Activated naive CD4-positive, alpha-beta T cell treated with Interleukin-2 at 50 U/mL for 16 hours (primary cell): ENCODE data around the gene ETF1.

ENCODE experiments used
- DNase-seq: peaks from one replicate; pipeline ENCODE4 v3.0.0-alpha.2; 2020

ETF1 gene

GRCh38 chr5:138560971-138561370 lies 17.9 kb upstream of the ETF1 start:
- no peak for DNase-seq

GRCh38 chr5:138559937-138560336 lies 16.9 kb upstream of the ETF1 start:
- DNase-seq = no peak

DNA sequence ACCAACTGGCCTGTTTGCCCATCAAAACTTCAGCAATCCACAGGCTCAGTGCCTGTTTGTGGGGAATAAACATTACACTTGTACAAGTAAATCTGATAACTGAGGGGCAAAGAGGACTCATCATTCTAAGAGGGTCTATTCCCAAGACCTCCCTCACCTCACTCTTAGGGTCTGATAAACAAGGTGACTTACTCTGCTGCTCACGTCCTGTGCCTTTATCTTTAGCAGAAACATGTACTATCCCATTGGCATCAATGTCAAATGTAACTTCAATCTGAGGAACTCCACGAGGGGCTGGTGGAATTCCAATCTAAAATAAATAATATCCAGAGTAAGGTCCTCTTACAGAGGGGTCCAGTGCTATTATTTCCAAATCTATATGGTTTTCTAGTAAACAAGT lies 14.6 kb upstream of the ETF1 start:
- no peak for DNase-seq

DNA sequence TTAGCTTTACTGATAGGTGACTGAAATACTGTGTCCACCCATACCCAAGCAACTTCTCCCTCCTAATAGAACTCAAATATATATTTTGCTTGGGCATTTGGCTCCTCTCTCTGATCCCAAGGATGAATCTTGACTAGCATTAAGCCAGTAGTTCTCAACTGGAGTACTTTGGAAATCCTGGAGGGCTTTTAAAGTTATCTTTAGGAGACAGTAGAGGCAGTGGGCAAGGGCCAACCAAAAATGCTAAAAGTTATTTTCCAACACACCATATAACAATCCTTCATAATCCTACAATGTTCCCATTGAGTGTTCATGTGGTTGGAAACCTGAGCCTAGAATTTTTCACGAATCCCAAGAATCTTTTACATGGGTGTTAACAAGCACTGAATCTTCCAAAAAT lies 11.1 kb upstream of the ETF1 start:
- no peak for DNase-seq

DNA sequence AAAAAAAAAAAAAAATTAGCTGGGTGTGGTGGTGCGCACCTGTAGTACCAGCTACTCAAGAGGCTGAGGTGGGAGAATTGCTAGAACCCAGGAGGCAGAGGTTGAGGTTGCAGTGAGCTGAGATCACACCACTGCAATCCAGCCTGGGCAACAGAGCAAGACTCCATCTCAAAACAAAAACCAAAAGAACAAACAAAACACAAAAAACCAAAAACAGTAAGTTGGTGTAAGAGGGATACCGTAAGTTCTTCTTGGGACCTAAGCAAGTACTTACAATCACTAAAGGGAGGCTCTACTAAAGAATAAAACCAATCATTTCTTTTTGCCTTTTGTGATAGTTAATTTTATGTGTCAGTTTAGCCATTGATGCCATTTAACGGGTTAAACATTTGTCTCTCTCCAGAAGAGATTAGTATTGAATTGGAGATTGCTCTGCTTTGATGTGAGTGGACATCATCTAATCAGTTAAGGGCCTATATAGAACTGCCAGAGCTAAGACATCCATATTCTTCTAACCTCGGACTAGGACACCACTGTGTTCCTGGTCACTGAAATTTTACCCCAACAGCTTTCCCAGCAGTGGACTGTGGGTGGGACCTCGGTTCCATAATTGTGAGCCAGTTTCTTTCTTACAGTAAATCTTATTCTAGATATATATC lies 10.5 kb upstream of the ETF1 start:
- DNase-seq = no peak

GRCh38 chr5:138552657-138553056 lies 9.6 kb upstream of the ETF1 start:
- DNase-seq = no peak

- no peak for DNase-seq
Measured at GRCh38 chr5:138549414-138549813, 6.4 kb upstream of the ETF1 start.

- no peak for DNase-seq
Measured at GRCh38 chr5:138545919-138546562, 3.0 kb upstream of the ETF1 start.

DNA sequence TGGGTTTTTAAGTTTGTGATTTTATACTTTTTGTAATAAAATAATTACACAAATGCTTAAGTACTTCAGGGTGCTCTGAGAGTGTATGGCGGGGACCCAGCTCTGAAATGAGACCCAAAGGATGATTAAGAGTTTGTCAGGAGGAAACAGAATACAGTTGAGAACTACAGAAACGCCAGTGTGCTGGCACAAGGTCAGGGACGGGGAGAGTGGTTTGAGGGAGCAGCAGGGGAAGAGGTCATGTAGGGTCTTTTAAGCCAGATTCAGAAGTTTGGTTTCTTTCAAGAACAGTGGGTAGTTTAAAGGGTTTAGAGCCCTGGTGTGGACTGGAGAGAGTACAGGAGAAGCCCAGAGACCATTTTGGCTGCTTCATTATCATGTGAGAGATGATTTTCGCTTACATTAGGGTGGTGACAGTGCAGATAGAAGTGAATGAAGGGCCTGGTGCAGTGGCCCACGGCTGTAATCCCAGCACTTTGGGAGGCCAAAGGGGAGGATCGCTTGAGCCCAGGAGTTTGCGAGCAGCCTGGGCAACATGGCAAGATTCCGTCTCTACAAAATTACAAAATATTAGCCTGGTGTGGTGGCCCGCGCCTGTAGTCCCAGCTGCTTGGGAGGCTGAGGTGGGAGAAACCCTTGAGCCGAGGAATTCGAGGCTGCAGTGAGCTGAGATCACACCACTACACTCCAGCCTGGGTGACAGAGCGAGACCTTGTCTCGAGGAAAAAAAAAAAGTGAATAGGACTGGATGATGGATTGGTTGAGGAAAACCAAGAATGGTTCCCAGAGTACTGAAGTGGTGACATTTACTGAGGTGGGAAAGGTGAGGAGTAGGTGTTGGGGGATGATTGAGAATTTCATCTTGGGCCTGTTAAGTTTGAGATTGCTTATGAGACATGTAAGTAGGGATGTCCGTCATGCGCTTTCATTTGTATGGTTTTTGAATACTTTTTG lies 1.4 kb upstream of the ETF1 start:
- peak; percentile 22 for DNase-seq

- no peak for DNase-seq
Measured at GRCh38 chr5:138543730-138544104, 681 bp upstream of the ETF1 start.

DNA sequence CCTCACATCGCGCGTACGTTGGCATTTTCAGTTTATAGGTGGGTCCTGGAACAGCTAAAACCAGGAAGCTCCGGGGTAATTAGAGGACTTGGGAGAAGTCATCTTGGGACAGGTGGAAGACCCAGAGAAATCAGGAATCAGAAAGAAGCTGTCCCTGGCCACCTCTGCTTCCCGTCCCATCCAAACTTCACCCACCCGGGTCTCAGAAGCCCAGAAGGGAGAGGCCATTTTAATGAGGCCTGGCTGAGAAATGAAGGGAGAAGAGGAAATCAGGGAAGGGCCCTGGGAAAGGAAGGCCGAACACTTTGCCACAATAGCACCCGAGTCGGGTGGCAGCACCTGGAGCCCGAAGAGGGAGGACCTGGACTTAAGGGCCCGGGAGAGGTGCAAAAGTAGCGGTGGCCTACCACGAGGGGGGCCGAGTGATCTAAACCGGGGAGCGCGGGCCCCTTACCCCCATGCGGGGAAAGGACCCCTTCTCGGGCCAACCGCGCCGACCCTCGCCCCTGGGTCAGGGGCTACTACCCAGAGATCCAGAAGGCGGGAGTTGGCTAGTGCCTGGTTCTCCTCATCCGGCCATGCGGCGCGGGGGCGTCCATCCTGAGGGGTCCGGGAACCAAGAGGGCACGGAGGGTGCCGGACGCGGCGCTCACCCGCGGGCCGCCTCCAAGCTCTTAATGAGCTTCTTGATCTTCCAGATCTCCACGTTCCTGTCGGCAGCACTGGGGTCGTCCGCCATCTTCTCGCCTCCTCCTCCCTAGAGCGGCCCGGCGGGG lies 668 bp downstream of the ETF1 start:
- DNase-seq = no peak

DNA sequence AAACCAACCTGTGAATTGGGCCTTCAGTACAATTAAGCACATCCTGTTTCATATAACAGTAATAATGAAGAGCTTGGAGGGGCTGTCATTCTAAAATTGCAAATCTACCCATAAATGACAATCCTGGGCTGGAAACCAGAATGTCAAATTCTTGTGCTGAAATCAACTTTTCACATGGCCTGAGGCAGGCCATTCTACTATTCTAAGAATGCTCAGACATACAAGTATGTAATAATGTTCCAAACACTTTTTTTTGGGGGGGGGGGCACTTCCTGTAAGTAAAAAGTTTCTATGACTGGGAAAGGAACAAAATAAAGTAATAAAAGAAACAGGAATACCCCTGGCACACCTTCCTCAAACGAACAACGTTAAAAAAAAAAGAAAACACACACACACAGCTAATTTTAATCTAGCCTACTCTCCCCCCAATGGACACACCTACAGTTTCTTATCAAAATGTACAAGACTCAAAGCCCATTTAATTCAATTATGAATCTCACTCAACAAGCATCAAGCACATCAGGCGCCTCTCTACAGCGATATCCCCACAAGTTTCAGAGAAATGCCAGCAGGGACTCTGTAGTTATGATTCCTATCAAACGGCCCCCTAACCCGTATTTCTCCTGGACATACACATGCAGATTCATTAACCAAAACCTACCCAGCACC lies 1.4 kb downstream of the ETF1 start:
- no peak for DNase-seq

- DNase-seq = no peak
Measured at GRCh38 chr5:138539791-138540190, 3.2 kb downstream of the ETF1 start.

DNA sequence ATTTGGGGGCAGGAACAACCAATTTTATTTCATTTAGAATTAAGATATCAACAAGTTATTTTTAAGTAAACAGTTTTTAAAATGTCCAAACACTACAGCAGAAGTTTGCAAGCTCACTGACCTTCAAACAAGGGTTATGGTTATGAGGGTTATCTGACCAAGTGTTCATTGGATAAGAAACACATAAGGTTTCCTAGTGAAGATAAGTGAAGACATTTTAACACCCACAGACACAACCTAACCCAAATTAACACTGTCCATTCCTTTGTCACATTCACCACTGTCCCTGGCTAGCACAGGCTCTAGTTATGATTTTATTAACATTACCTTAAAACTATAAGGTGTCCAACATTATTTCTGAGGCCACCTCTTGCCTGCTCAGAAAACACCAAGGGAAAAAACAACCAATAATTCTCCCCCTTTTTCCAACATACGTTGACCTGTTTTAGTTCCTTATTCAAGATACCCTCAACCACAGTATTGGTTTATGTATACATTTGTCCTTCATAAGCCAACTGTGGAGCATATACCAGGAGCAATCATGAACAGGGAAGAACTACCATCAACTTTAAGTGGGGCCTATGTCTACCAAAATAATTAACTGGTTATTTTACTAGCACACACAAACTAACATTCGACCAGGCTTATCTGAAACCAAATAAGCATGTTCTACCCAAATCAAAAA lies 4.0 kb downstream of the ETF1 start:
- no peak for DNase-seq

DNA sequence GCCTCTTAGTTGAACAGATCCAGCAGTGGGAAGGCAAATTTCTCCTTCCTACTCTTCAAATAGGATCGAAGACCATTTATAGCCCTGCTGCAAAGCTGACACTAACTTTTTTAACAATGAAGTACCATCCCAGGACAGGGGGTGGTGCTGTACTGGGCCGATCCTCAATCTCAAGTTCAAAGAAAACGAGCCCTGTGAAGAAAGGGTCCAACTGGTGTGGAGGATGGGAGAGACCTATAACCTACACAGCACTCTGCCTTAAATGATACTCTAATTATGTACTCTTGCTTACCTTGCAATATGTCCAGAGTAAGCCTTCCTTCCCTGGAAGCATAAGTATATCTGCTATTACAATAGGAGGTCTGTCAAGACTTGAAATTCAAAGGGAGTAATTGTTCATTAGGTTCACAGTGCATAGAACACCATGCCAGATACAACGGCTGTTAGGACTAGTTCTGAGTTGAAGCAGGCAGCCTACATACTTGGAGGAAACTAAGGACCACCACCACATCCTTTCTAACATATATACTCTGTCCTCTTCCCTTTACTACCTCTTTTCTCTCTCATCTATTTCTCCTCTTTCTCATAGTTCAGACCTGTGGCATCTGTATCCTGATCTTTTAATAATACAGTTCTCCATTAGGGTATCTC lies 6.2 kb downstream of the ETF1 start:
- no peak for DNase-seq

GRCh38 chr5:138536215-138536614 lies 6.8 kb downstream of the ETF1 start:
- DNase-seq = no peak

DNA sequence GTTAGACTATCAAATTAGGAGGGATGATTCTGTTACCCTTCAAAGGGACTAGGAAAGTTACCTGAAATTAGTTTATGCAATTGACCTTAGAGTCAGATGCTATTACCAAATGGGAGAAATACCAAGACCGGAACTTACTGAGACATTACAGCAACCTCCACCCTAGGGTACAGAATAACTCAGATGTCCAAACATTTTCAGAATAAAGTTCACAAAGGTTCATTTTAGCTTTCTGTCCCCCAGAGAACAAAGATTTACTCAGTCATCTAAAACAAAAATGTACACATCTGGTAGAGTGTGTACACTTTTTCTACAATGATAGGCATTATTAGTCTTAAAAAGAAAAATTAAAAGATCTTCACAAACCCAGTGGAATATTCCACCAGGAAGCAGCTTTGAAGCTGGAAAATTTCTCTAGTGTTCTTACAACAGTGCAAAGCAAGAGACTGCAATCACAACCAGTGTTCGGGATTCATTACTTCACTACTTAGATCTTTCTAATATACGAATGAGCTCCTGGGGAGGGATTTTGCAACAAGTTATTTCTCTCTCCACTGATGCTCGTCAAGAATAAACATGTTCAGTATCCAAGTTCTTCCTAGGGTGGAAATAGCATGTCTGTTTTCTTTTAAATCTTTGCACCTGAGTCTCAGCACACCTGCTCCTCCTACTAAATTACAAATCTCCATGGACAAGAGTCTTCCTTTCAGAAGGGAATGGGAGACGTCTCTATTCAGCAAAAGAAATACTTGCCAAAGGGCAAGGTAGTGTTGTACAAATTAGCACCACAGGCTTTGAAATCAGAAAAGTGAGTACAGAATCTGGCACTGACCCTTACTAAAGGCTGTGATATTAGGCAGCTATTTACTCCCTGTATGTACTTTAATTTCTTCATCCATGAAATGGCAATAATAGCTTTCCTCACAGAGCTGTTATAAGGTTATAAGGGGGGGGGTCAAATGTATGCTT lies 8.8 kb downstream of the ETF1 start:
- DNase-seq = no peak

GRCh38 chr5:138529812-138530211 lies 13.2 kb downstream of the ETF1 start:
- DNase-seq = no peak

DNA sequence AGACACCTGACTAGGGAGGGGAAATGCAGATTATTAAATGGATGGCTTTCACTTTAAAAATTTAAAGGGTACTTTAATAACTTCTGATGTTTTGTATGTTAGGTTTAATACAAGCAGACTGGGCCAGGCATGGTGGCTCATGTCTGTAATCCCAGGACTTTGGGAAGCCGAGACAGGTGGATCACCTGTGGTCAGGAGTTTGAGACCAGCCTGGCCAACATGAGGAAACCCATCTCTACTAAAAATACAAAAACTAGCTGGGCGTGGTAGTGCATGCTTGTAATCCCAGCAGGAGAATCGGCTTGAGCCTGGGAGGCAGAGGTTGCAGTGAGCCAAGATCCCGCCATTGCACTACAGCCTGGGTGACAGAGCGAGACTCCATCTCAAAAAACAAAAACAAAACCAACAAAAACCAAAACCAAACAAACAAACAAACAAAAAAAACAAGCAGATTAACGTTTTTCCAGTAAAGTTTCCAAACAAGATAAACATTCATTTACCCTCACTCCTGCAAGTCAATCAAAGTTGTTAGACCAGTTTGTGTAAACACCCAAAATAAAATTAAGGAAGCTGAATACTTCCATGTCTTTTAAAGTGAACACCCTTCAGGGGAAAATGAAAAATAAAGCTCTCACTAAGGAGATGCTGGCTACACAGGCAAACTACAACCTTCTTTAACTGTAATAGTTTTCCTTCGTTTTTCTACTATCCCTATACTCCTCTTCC lies 14.1 kb downstream of the ETF1 start:
- DNase-seq = no peak
